ENCODE measurements around the gene CDH2. TPM values are rescaled to one million over a fixed set of nuclear protein-coding genes. Genes with fewer than 3 reads are reported as not detected.

CDH2 gene
- total RNA-seq, 1 experiment from 2014 or later: 36.2 TPM

DNA sequence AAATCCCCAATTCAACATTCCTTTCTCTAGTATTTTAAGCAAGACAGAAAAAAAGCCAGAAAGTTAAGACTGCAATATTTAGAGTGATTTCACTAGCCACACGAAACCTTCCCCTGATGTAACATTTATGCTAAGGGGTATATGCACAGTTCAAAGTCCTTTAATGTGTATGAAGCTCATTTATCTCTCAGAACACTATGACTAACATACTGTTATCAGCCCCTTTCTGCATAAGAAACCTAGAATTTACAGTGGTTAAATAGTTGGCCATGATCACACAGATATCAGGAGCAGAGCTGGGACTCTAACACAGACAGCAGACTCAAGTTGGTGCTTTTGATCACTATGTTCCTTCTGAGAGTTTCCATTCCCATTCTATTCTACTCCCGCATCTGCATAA is 185.5 kb downstream of the CDH2 start:
- no peaks in the 10 kb centered on the region for H3K4me1 Mint-ChIP-seq

More for the DNA sequence above, 185.5 kb downstream of the CDH2 start:
- Histone ChIP-seq H2BK5ac (ENCODE audit: insufficient read length, low read length) (no peak overlapping the region), H3K4me1 (ENCODE audit: insufficient read depth, low read length) (no peaks in the 10 kb centered on the region), H2BK12ac (ENCODE audit: insufficient read length, low read depth, low read length) (no peak overlapping the region), H3T11ph (ENCODE audit: low read length) (no peak overlapping the region), H2BK15ac (ENCODE audit: low read depth, low read length) (no peak overlapping the region), H3K79me2 (ENCODE audit: insufficient read depth, low read length) (no peaks in the 10 kb centered on the region), H4K5ac (ENCODE audit: insufficient read length, low read depth, low read length) (no peak overlapping the region), H3K4ac (ENCODE audit: low read depth, low read length) (no peak overlapping the region), H3K9me3 (ENCODE audit: control insufficient read depth, low read depth, low read length) (no peaks in the 10 kb centered on the region), H4K20me1 (ENCODE audit: control insufficient read depth, insufficient read depth, insufficient read length) (no peaks in the 10 kb centered on the region), H2AFZ (ENCODE audit: low read length) (no peak overlapping the region), H3K9ac (ENCODE audit: extremely low read depth, insufficient read length, low read length) (no peak overlapping the region), H3K56ac (ENCODE audit: insufficient read length, low read depth, low read length) (no peak overlapping the region), H3K4me2 (ENCODE audit: insufficient read depth, insufficient read length, low read length) (no peak overlapping the region), H3K79me1 (ENCODE audit: insufficient read depth, low read depth, low read length, poor library complexity, severe bottlenecking) (no peaks in the 10 kb centered on the region), H3K27me3 (ENCODE audit: insufficient read depth, low read length) (no peaks in the 10 kb centered on the region), H2BK20ac (ENCODE audit: low read depth, low read length, poor library complexity, severe bottlenecking) (no peak overlapping the region), H2AK5ac (ENCODE audit: insufficient read length, low read length) (no peak overlapping the region), H3K14ac (ENCODE audit: insufficient read depth, low read length) (no peak overlapping the region), H3K27ac (ENCODE audit: insufficient read length, low read depth, low read length) (no peak overlapping the region), H3K23ac (ENCODE audit: insufficient read length, low read depth, low read length) (no peak overlapping the region), H3K18ac (ENCODE audit: insufficient read length, low read depth, low read length) (no peak overlapping the region), H3K23me2 (ENCODE audit: insufficient read length, low read depth, low read length, poor library complexity, severe bottlenecking) (no peaks in the 10 kb centered on the region), H2BK120ac (ENCODE audit: low read depth, low read length, poor library complexity, severe bottlenecking) (no peak overlapping the region), H4K91ac (ENCODE audit: insufficient read length, low read depth, low read length) (no peak overlapping the region), H4K8ac (replicated peaks; ENCODE audit: insufficient read length, low read depth, low read length) (no peak overlapping the region)
- Mint-ChIP-seq H3K9me3 (no peaks in the 10 kb centered on the region), H3K4me3 (no peak overlapping the region), H3K27ac (0 out of 7 replicates have a peak overlapping the region, but pooled peaks of 1 of the 3 experiments have one; percentile 15), H3K27me3 (ENCODE audit: low read depth) (no peaks in the 10 kb centered on the region), H3K36me3 (ENCODE audit: insufficient read depth in 1 of 3, low read depth in 3 of 3) (no peaks in the 10 kb centered on the region; a peak in 2 of 7 replicates)
- WGBS (ENCODE audit: extremely low coverage, insufficient read length, low lambda C conversion rate): no CpG with 5 or more reads among the region's 2 CpGs
- TF ChIP-seq, protein P1, sequence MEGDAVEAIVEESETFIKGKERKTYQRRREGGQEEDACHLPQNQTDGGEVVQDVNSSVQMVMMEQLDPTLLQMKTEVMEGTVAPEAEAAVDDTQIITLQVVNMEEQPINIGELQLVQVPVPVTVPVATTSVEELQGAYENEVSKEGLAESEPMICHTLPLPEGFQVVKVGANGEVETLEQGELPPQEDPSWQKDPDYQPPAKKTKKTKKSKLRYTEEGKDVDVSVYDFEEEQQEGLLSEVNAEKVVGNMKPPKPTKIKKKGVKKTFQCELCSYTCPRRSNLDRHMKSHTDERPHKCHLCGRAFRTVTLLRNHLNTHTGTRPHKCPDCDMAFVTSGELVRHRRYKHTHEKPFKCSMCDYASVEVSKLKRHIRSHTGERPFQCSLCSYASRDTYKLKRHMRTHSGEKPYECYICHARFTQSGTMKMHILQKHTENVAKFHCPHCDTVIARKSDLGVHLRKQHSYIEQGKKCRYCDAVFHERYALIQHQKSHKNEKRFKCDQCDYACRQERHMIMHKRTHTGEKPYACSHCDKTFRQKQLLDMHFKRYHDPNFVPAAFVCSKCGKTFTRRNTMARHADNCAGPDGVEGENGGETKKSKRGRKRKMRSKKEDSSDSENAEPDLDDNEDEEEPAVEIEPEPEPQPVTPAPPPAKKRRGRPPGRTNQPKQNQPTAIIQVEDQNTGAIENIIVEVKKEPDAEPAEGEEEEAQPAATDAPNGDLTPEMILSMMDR (conservative IDR thresholded peaks at IDR 0.05): no peak
- no peak for DNase-seq
